Spinal cord (tissue), 10 donors: ENCODE data around the gene PSKH1. TPM values are rescaled to one million over a fixed set of nuclear protein-coding genes. Genes with fewer than 3 reads are reported as not detected.
A peak's percentile ranks its signal among the peaks of the same experiment; 100 is the strongest.

Experiments
- DNase-seq, 6 donors: peaks; one replicate each; pipeline versions ENCODE4 v3.0.0 to v3.0.0-alpha.2; 2013 to 2015; ENCODE audit warnings: low spot score in 6 of 6, low read depth in 4 of 6
- H3K27ac ChIP-seq: one replicate; pipeline ENCODE4 v1.5.1; 2013; ENCODE audit warnings: low read depth, low read length, control low read depth
- H3K27me3 ChIP-seq: one replicate; pipeline ENCODE4 v1.6.1; 2013; ENCODE audit warnings: low read length; ENCODE audit not compliant: control insufficient read depth, insufficient read depth
- H3K36me3 ChIP-seq: one replicate; pipeline ENCODE4 v1.6.1; 2013; ENCODE audit warnings: low read length; ENCODE audit not compliant: control insufficient read depth, insufficient read depth
- H3K4me1 ChIP-seq: one replicate; pipeline ENCODE4 v1.6.1; 2013; ENCODE audit warnings: low read length; ENCODE audit not compliant: control insufficient read depth, insufficient read depth
- H3K4me3 ChIP-seq: one replicate; pipeline ENCODE4 v1.5.1; 2013; ENCODE audit warnings: low read depth, low read length, control low read depth
- H3K9me3 ChIP-seq: one replicate; pipeline ENCODE4 v1.6.1; 2013; ENCODE audit warnings: low read length; ENCODE audit not compliant: control insufficient read depth, insufficient read depth
- WGBS: methylation state at CpG from one replicate; pipeline ENCODE4 v1.1.5; 2013; ENCODE audit warnings: missing lambda C conversion rate; ENCODE audit not compliant: insufficient coverage; 5-methylcytosine and 5-hydroxymethylcytosine counted together
- polyA plus RNA-seq, 2 donors: library from polyadenylated mRNA; unstranded; fragments of 120-200 nt; gene quantifications; one replicate each; pipeline ENCODE4 v1.2.1, GENCODE V29; 2013; ENCODE audit not compliant: insufficient read length in 2 of 2
- total RNA-seq, 2 donors: library from RNA; depleted of rRNA in 1 of 2; stranded (reverse); fragments of 120-200 nt in 1 of 2; fragments of >200 nt in 1 of 2; gene quantifications; one replicate each; pipeline versions ENCODE4 v1.2.3 to v1.2.4, GENCODE V29; 2013 to 2014
- donor health status: healthy.

The PSKH1 gene
- total and polyA plus RNA-seq, 4 donors = 8.7 to 31.7 (median 25.0) TPM

DNA sequence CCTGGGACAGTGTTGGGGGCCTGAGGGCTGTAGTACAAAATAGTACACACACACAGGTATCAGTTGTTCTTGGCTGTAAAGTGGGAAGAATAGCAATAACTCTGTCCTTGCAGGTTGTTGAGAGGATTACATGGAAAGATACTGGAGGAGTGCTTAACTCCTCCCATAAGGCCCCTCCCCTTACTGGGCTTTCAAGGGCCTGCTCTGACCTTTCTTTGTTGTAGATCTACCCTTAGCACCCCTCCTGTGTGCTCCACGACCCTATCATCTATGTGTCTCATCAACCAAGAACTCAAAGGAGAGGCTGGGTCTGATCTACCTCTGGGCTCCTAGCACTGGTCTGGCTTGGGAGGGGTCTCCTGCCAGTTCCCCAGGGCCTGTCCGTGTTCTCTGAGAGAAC lies 28.5 kb upstream of the PSKH1 start:
- Histone ChIP-seq H3K4me3 (no peak overlapping the region), H3K27me3 (no peaks in the 10 kb centered on the region), H3K4me1 (peaks cover 5% of the 10 kb centered on the region), H3K9me3 (no peaks in the 10 kb centered on the region), H3K27ac (no peak overlapping the region), H3K36me3 (peaks cover 51% of the 10 kb centered on the region)
- DNase-seq = no peak
- 50% methylated on average over 2 of the region's 2 CpGs for WGBS

DNA sequence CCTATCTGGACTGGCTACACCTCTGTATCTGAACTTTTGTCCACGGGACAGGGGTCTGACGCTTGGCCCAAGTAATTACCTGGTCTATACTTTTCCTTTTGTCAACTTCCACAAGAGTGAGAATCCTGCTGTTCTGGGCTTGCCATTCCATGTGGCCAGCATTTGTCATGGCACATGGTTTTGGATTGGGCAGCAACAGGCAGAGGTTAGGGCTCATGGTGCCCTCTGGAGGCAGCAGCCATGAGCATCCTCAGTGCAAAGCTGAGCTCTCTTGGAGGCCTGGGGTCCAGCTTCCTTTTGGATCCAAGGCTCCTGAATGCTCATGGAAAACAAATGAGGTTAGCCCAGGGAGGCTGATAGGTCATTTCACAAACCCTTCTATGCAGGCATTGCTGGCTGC lies 27.7 kb upstream of the PSKH1 start:
- no peak for DNase-seq
- Histone ChIP-seq H3K27ac (no peak overlapping the region), H3K4me3 (no peak overlapping the region), H3K36me3 (peaks cover 56% of the 10 kb centered on the region), H3K27me3 (no peaks in the 10 kb centered on the region), H3K9me3 (no peaks in the 10 kb centered on the region), H3K4me1 (peaks cover 5% of the 10 kb centered on the region)
- WGBS = 88% methylated on average over 2 of the region's 2 CpGs

DNA sequence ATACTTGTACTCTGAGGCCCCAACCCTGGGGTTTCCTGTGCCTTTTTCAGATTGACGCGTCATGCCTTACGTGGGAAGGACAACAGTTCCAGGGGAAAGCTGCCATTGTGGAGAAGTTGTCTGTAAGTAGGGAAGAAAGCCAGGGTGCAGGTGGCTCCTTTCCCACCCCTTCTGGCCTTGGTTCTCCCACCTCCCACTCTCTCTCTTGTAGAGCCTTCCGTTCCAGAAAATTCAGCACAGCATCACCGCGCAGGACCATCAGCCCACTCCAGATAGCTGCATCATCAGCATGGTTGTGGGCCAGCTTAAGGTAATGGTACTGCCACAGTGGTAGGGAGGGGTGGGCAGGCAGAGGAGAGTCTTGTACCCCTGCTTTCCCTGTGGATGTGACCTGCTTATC lies 24.8 kb upstream of the PSKH1 start:
- no peak overlapping the region for H3K27ac ChIP-seq
- no peak for DNase-seq
- H3K4me1 ChIP-seq = peaks cover 12% of the 10 kb centered on the region
- H3K36me3 ChIP-seq = peaks cover 57% of the 10 kb centered on the region
- H3K4me3 ChIP-seq = no peak overlapping the region
- H3K27me3 ChIP-seq = no peaks in the 10 kb centered on the region
- no peaks in the 10 kb centered on the region for H3K9me3 ChIP-seq
- 89% methylated on average over 3 of the region's 6 CpGs for WGBS

DNA sequence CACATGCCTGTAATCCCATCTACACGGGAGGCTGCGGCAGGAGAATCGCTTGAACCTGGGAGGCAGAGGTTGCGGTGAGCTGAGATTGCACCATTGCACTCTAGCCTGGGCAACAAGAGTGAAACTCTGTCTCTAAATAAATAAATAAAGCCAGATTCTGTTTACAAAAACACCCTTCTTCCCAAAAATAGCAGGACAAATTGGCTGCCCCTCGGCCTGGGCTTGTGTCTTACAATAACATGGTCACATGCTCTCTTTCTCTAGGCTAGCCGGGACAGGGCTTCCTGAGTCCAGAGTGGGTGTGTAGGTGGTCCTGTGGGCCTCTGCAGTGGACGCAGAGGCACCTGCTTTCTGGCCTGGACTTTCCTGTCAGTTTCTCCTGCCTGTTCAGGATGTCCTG lies 23.4 kb upstream of the PSKH1 start:
- H3K36me3 ChIP-seq = peaks cover 57% of the 10 kb centered on the region
- H3K9me3 ChIP-seq = no peaks in the 10 kb centered on the region
- peaks cover 19% of the 10 kb centered on the region for H3K4me1 ChIP-seq
- H3K27me3 ChIP-seq = no peaks in the 10 kb centered on the region
- no peak for DNase-seq
- H3K4me3 ChIP-seq = no peak overlapping the region
- 87% methylated on average over 6 of the region's 7 CpGs for WGBS
- no peak overlapping the region for H3K27ac ChIP-seq

DNA sequence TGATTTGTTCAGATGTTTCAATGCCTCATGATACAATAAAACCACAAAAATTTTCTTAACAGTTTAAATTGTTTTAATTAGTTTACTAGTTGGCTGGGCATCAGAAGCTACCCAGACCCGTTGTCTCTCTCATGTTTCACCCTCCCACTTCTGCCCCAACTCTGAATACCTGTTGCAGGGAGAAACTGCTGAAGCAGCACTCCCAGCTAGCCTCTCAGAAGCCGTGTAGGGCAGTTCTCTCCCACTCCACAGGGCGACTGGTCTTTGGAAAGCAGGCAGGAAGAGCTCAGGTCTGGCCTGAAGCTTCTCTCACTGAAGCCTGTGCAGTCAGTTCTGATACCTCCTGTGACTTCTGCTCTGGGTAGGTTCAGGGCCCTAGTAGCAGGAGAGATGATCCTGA lies 21.8 kb upstream of the PSKH1 start:
- Histone ChIP-seq H3K4me3 (no peak overlapping the region), H3K27me3 (no peaks in the 10 kb centered on the region), H3K27ac (no peak overlapping the region), H3K9me3 (no peaks in the 10 kb centered on the region), H3K36me3 (peaks cover 55% of the 10 kb centered on the region), H3K4me1 (peaks cover 22% of the 10 kb centered on the region)
- DNase-seq = no peak
- WGBS = 100% methylated on average over 1 of the region's 3 CpGs

DNA sequence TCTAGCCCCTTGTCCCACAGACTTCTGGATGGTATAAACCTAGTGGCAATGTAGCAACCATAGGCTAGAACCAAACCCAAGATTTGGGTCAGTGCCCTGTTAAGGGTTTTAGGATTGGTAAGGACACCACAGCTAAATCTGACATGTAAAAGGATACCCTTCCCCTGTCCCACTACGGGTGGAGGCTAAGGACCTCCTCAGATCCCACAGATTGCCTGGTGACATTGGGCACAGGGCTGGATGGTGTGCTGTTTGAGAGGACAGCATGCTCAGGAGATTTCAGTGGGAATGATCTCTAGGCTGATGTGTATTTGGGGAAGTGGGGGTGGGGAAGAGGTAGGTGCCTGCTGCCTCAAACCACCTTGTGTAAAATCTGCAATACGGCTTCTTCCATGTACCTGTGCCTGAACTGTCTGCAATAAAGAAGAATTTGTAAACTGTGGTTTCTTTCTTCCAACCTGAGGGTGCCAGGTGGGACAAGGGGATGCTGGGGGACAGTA lies 20.9 kb upstream of the PSKH1 start:
- no peak for DNase-seq
- WGBS = 83% methylated on average over 1 of the region's 2 CpGs
- Histone ChIP-seq H3K9me3 (no peaks in the 10 kb centered on the region), H3K27ac (no peak overlapping the region), H3K27me3 (no peaks in the 10 kb centered on the region), H3K4me1 (peaks cover 22% of the 10 kb centered on the region), H3K36me3 (peaks cover 56% of the 10 kb centered on the region), H3K4me3 (no peak overlapping the region)

DNA sequence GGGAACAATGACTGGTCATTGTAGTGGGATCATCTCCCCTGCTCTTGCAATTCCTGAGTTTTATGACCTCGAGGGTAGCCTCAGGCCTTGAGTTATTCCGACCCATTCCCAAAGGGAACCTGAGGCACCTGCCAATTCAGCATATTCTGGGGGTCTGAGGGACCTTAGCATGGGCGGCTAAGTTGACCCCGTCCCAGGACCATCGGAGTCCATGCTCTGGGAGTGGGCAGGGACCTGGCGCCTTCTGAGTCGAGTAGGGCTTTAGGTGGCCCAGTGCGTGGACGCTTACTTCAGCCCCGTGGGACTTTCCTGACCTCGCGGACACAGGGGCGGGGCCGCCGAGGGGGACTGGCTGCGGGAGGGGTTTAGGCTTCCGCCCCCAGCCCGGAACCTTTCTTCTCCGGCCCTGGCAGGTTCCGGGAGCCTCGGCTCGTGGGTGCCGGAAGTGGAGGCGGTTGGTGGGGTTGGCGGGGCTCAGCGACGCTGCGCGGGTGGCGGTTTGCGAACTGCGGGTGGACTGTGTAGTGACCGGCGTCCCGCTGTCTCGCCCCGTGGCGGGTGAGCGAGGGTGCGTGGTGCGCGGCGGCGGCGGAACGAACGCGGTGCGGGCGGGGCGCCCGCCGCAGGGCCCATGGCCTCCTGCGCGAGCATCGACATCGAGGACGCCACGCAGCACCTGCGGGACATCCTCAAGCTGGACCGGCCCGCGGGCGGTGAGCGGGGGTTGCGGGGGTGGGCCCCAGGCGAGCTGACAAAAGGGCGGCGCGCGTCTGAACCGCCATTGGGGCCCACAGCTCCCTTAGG lies 20.2 kb upstream of the PSKH1 start, which contains the start of gene EDC4:
Gene EDC4, plus strand, starts transcription at position 422 of the 804 bp plus-strand sequence. Its CDS starts 210 bp downstream, at position 632.
- Histone ChIP-seq H3K27me3 (no peaks in the 10 kb centered on the region), H3K4me3 (peak within 1 kb of the TSS; percentile 78), H3K4me1 (peaks cover 22% of the 10 kb centered on the region), H3K36me3 (peaks cover 56% of the 10 kb centered on the region), H3K9me3 (no peaks in the 10 kb centered on the region), H3K27ac (peak within 1 kb of the TSS; percentile 64)
- 1% methylated on average over 72 of the region's 72 CpGs for WGBS
- DNase-seq = peak in 5 of 6 donors; percentile 44 to 92 (median 64)

DNA sequence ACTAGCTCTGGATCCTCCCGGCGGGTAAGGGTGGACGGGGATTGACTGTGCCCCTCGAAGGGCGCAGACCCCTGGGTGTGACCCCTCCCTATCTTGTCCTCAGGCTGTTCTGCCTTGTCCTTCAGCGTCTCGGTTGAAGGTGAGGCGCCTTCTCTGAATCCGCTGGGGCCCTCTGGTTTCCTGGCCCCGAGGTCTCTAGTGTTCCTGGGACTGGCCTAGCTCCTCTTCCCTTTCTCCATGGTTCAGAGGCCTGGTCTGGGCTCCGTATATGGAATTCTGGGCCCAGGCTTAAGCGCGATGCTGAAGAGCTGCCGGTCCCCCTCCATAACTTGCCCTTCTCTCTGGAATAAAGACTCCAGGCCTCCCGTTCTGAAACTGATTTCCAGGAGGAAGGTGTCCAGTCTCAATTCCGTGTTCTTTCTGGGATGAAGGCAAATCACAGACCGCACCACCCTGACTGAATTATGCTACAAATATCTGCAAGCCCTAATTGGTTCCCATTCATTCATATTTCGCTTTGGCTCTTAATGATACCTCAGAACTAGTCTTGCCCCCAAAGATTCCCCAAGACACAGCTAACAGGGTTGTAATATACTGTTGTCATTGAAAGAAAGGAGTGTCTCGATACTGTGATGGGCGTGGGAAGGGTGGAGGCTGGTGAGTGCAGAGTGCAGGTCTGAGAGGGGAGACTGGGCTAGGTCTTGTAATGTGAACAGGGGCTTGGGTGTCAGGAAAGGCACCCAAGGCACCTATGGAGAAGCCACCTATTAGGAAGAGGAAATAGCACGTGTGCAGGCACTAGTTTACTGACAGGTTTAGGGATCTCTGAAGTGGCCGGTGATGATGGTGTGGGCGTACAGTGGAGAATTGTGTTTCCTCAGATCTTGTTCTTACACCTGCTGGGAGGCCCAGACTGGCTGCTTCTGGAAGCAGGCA lies 19.4 kb upstream of the PSKH1 start:
- H3K4me3 ChIP-seq = peak overlapping the region; percentile 78
- peaks cover 56% of the 10 kb centered on the region for H3K36me3 ChIP-seq

DNA sequence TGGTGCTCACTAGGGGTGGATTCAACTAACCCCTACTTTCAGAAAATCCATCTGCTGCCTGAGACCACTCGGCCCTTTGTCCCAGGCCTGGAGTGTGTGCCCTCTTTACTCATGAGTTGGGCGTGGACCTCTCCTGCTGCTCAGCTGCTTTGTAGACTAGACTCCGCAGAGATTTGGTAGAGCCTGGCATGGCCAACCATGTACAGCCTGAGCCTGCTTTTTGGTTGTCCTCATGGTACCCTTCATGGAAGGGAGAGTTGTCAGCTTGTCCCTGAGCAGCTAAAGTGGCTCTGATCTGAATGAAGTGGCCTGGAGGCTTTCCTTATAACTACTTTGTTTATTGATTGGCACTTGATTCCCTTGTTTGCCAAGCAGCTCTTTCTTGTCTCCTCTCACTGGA lies 18.7 kb upstream of the PSKH1 start:
- H3K9me3 ChIP-seq = no peaks in the 10 kb centered on the region

More for the DNA sequence above, 19.4 kb upstream of the PSKH1 start:
- Histone ChIP-seq H3K4me1 (peaks cover 22% of the 10 kb centered on the region), H3K27ac (no peak overlapping the region), H3K27me3 (no peaks in the 10 kb centered on the region), H3K9me3 (no peaks in the 10 kb centered on the region)
- DNase-seq = no peak
- WGBS = 12% methylated on average over 21 of the region's 23 CpGs

More for the DNA sequence above, 18.7 kb upstream of the PSKH1 start:
- peaks cover 57% of the 10 kb centered on the region for H3K36me3 ChIP-seq
- no peak for DNase-seq
- H3K4me1 ChIP-seq = peaks cover 22% of the 10 kb centered on the region
- H3K27ac ChIP-seq = no peak overlapping the region
- WGBS = 81% methylated on average over 3 of the region's 3 CpGs
- peak overlapping the region; percentile 78 for H3K4me3 ChIP-seq
- no peaks in the 10 kb centered on the region for H3K27me3 ChIP-seq
